Stimulated activated CD8-positive, alpha-beta memory T cell treated with anti-CD3 and anti-CD28 coated beads, Interleukin-7, amount 100 ng/mL, for 1 hour (primary cell): ENCODE data around the gene AGAP9.
"Not testable (repeated sequence)": the region's sequence is repeated elsewhere in the genome, so short reads cannot be mapped to it uniquely, and the experiment has no call there.

Experiments
- DNase-seq, 2 donors: peaks; one replicate each; pipeline ENCODE4 v3.0.0-alpha.2; 2020; ENCODE audit warnings: low read depth in 2 of 2

AGAP9 gene

GRCh38 chr10:47485943-47486342 lies 37.5 kb downstream of the AGAP9 start:
- not testable (repeated sequence) for DNase-seq

GRCh38 chr10:47484786-47485185 lies 38.7 kb downstream of the AGAP9 start:
- not testable (repeated sequence) for DNase-seq

- not testable (repeated sequence) for DNase-seq
These were observed 39.5 kb downstream of the AGAP9 start, which contains the start of gene ANXA8 for GRCh38 chr10:47483923-47484322. Gene ANXA8, minus strand, starts transcription at chr10:47484115. Its CDS starts 182 bp downstream, at chr10:47483933.

GRCh38 chr10:47482367-47482766 lies 41.1 kb downstream of the AGAP9 start:
- DNase-seq: not testable (repeated sequence)

- not testable (repeated sequence) for DNase-seq
These were observed 41.7 kb downstream of the AGAP9 start for GRCh38 chr10:47481768-47482181.

GRCh38 chr10:47481182-47481766 lies 42.2 kb downstream of the AGAP9 start:
- not testable (repeated sequence) for DNase-seq

GRCh38 chr10:47480133-47480532 lies 43.3 kb downstream of the AGAP9 start:
- not testable (repeated sequence) for DNase-seq

GRCh38 chr10:47478114-47478513 lies 45.3 kb downstream of the AGAP9 start:
- not testable (repeated sequence) for DNase-seq

GRCh38 chr10:47477078-47477477 lies 46.4 kb downstream of the AGAP9 start:
- not testable (repeated sequence) for DNase-seq

GRCh38 chr10:47475101-47475500 lies 48.3 kb downstream of the AGAP9 start:
- DNase-seq: not testable (repeated sequence)

- DNase-seq: not testable (repeated sequence)
These were observed 49.9 kb downstream of the AGAP9 start for GRCh38 chr10:47473516-47473915.

- not testable (repeated sequence) for DNase-seq
These were observed 50.8 kb downstream of the AGAP9 start for GRCh38 chr10:47472647-47473046.

- not testable (repeated sequence) for DNase-seq
These were observed 51.4 kb downstream of the AGAP9 start for GRCh38 chr10:47472072-47472471.

GRCh38 chr10:47468731-47469528 lies 54.5 kb downstream of the AGAP9 start:
- not testable (repeated sequence) for DNase-seq

GRCh38 chr10:47467957-47468356 lies 55.5 kb downstream of the AGAP9 start:
- not testable (repeated sequence) for DNase-seq

- not testable (repeated sequence) for DNase-seq
These were observed 56.0 kb downstream of the AGAP9 start for GRCh38 chr10:47467458-47467857.

- not testable (repeated sequence) for DNase-seq
These were observed 58.1 kb downstream of the AGAP9 start for GRCh38 chr10:47465216-47465917.

GRCh38 chr10:47462577-47463358 lies 60.7 kb downstream of the AGAP9 start:
- not testable (repeated sequence) for DNase-seq

GRCh38 chr10:47461261-47461687 lies 62.2 kb downstream of the AGAP9 start:
- not testable (repeated sequence) for DNase-seq

GRCh38 chr10:47458466-47459154 lies 64.8 kb downstream of the AGAP9 start:
- no peak for DNase-seq

GRCh38 chr10:47457826-47458225 lies 65.6 kb downstream of the AGAP9 start:
- no peak for DNase-seq
